Measurements from ENCODE around the gene PMPCA. TPM values are rescaled to one million over a fixed set of nuclear protein-coding genes. Genes with fewer than 3 reads are reported as not detected.

Gene PMPCA
- 129 and 146 TPM in 2 replicates for total RNA-seq (2014; rRNA removed; shearing (Covaris generic))

- peak; percentile 87 for DNase-seq (ENCODE audit: low spot score)
- in situ Hi-C loops (cut with HindIII; ENCODE audit: low sequenced_read_pairs) = no loop called here
Measured at GRCh38 chr9:136410500-136411287, at the start of gene PMPCA, which contains the start of gene ENTR1. Gene PMPCA (plus strand): TSS chr9:136410658. CDS start chr9:136410669, 11 bp downstream. Gene ENTR1 (minus strand): TSS chr9:136410614. CDS start chr9:136410397, 217 bp downstream.

GRCh38 chr9:136361047-136361753, 49.3 kb upstream of the PMPCA start:
- in situ Hi-C loops (cut with HindIII; ENCODE audit: low sequenced_read_pairs) = no loop called here
- no peak for DNase-seq (ENCODE audit: low spot score)

- in situ Hi-C loops (cut with HindIII; ENCODE audit: low sequenced_read_pairs) = no loop called here
Measured at GRCh38 chr9:136361754-136362449, 48.6 kb upstream of the PMPCA start.

GRCh38 chr9:136362450-136362784, 48.0 kb upstream of the PMPCA start:
- DNase-seq (ENCODE audit: low spot score) = no peak
- in situ Hi-C loops (cut with HindIII; ENCODE audit: low sequenced_read_pairs) = no loop called here

More at GRCh38 chr9:136361754-136362449, 48.6 kb upstream of the PMPCA start:
- no peak for DNase-seq (ENCODE audit: low spot score)

GRCh38 chr9:136363106-136363948, 47.1 kb upstream of the PMPCA start, which contains the start of gene DNLZ:
Gene DNLZ (minus strand): TSS chr9:136363744. CDS start chr9:136363714, 30 bp downstream.
- DNase-seq (ENCODE audit: low spot score) = peak; percentile 95
- in situ Hi-C loops (cut with HindIII; ENCODE audit: low sequenced_read_pairs) = no loop called here

- DNase-seq (ENCODE audit: low spot score) = no peak
- in situ Hi-C loops (cut with HindIII; ENCODE audit: low sequenced_read_pairs) = no loop called here
Measured at GRCh38 chr9:136363949-136364748, 46.3 kb upstream of the PMPCA start.

GRCh38 chr9:136364942-136365774, 45.3 kb upstream of the PMPCA start:
- in situ Hi-C loops (cut with HindIII; ENCODE audit: low sequenced_read_pairs) = no loop called here
- DNase-seq (ENCODE audit: low spot score) = no peak

GRCh38 chr9:136365775-136366222, 44.7 kb upstream of the PMPCA start:
- DNase-seq (ENCODE audit: low spot score) = no peak
- in situ Hi-C loops (cut with HindIII; ENCODE audit: low sequenced_read_pairs) = no loop called here

GRCh38 chr9:136366826-136367225, 43.6 kb upstream of the PMPCA start:
- in situ Hi-C loops (cut with HindIII; ENCODE audit: low sequenced_read_pairs) = no loop called here
- DNase-seq (ENCODE audit: low spot score) = no peak

- in situ Hi-C loops (cut with HindIII; ENCODE audit: low sequenced_read_pairs) = no loop called here
- DNase-seq (ENCODE audit: low spot score) = no peak
Measured at GRCh38 chr9:136367296-136368145, 42.9 kb upstream of the PMPCA start.

- in situ Hi-C loops (cut with HindIII; ENCODE audit: low sequenced_read_pairs) = no loop called here
- DNase-seq (ENCODE audit: low spot score) = no peak
Measured at GRCh38 chr9:136368190-136368589, 42.3 kb upstream of the PMPCA start.

GRCh38 chr9:136370037-136370436, 40.4 kb upstream of the PMPCA start:
- in situ Hi-C loops (cut with HindIII; ENCODE audit: low sequenced_read_pairs) = no loop called here
- no peak for DNase-seq (ENCODE audit: low spot score)

- in situ Hi-C loops (cut with HindIII; ENCODE audit: low sequenced_read_pairs) = no loop called here
- DNase-seq (ENCODE audit: low spot score) = no peak
Measured at GRCh38 chr9:136370687-136371532, 39.5 kb upstream of the PMPCA start.

GRCh38 chr9:136371533-136371880, 39.0 kb upstream of the PMPCA start:
- DNase-seq (ENCODE audit: low spot score) = no peak
- in situ Hi-C loops (cut with HindIII; ENCODE audit: low sequenced_read_pairs) = no loop called here

GRCh38 chr9:136372006-136372405, 38.5 kb upstream of the PMPCA start:
- in situ Hi-C loops (cut with HindIII; ENCODE audit: low sequenced_read_pairs) = no loop called here

More at GRCh38 chr9:136372006-136372405, 38.5 kb upstream of the PMPCA start:
- DNase-seq (ENCODE audit: low spot score) = no peak
